GM13977 (cell line): ENCODE measurements around the gene BRAT1.

Source experiments
- DNase-seq: peaks from one replicate; pipeline ENCODE4 v3.0.0; 2012; ENCODE audit warnings: low spot score
- in situ Hi-C: fragments of 300-500 bp; cut with MboI; formaldehyde crosslinking; loops from one replicate; pipeline ENCODE4 v1.12.0; 2022; ENCODE audit warnings: low sequenced_read_pairs, low pct_unique_long_range_greater_than_20kb, mixed read lengths, inconsistent platforms; ENCODE audit not compliant: unreplicated experiment
- TF ChIP-seq, protein P1 (sequence below): IDR thresholded peaks from 2 replicates; pipeline ENCODE4 v1.5.1; 2012; ENCODE audit warnings: mild to moderate bottlenecking, control low read depth; ENCODE audit not compliant: insufficient read depth; ENCODE audit errors: extremely low read depth, missing control alignments

The BRAT1 gene

DNA sequence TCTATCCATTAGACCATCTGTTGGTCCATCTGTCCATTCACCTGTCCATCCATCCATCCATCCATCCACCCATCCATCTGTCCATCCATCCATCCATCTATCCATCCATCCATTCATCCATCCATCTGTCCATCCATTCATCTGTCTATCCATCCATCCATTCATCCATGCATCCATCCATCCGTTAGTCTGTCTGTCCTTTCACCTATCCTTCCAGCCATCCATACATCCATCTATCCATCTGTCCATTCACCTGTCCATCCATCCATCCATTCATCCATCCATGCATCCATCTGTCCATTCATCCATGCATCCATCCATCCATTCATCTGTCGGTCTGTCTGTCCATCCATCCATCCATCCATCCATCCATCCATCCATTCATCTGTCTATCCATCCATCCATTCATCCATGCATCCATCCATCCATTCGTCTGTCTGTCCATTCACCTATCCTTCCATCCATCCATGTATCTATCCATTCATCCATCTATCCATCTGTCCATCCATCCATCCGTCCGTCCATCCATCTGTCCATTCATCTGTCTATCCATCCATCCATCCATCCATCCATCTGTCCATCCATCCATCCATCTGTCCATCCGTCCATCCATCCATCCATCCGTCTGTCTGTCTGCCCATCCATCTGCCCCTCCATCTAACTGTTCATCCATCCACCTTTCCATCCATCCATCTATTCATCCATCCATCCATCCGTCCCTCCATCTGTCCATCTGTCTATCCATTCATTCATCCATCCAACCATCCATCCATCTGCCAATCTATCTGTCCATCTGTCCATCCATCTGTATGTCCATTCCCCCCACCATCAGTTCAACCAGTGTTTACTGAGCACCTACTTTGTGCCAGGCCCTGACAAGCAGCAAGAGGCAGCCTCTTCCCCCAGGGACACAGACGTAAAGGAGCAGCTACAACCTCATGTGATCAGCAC is 40.6 kb downstream of the BRAT1 start:
- TF ChIP-seq, protein P1, sequence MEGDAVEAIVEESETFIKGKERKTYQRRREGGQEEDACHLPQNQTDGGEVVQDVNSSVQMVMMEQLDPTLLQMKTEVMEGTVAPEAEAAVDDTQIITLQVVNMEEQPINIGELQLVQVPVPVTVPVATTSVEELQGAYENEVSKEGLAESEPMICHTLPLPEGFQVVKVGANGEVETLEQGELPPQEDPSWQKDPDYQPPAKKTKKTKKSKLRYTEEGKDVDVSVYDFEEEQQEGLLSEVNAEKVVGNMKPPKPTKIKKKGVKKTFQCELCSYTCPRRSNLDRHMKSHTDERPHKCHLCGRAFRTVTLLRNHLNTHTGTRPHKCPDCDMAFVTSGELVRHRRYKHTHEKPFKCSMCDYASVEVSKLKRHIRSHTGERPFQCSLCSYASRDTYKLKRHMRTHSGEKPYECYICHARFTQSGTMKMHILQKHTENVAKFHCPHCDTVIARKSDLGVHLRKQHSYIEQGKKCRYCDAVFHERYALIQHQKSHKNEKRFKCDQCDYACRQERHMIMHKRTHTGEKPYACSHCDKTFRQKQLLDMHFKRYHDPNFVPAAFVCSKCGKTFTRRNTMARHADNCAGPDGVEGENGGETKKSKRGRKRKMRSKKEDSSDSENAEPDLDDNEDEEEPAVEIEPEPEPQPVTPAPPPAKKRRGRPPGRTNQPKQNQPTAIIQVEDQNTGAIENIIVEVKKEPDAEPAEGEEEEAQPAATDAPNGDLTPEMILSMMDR = no peak
- DNase-seq = no peak
- in situ Hi-C loops = no loop called here

DNA sequence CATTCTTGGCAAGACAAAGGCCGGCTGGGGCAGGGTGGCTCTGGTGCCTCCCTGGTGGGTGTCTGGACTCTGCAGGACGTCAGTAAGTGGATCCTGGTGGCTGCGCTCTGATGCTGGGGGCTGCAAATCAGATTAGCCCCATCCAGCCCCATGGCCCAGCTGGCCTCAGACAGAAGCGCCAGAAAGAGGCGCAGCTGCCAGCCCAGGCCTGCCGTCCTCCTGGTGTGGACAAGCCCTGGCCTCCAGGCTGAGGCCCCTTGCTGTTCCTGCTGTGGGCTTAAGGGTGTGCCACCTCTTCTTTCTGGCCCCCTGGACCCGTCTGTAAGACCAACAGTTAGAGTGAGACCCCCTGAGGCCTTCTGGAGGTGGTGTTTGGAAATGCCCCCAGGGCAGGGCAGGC is 41.6 kb downstream of the BRAT1 start:
- in situ Hi-C loops = no loop called here
- DNase-seq = no peak
- TF ChIP-seq, protein P1 = no peak

DNA sequence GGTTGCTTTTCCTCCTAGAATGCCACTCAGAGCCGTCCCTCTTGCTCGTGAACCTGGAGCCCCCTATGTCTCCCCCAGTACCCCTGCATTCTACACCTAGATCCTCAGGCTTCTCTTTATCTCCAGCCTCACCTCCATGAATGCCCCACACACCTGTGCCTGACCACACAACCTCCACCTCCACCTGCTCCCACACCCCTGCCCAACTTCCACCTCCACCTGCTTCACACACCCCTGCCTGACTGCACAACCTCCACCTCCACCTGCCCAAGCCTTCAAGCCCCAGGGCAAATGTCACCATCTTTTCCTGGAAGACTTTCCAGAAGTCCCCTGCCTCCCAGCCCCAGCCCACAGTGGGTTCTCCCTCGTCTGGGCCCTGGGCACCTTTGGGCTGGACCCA is 42.6 kb downstream of the BRAT1 start:
- no peak for DNase-seq
- TF ChIP-seq, protein P1 = no peak
- in situ Hi-C loops = no loop called here

DNA sequence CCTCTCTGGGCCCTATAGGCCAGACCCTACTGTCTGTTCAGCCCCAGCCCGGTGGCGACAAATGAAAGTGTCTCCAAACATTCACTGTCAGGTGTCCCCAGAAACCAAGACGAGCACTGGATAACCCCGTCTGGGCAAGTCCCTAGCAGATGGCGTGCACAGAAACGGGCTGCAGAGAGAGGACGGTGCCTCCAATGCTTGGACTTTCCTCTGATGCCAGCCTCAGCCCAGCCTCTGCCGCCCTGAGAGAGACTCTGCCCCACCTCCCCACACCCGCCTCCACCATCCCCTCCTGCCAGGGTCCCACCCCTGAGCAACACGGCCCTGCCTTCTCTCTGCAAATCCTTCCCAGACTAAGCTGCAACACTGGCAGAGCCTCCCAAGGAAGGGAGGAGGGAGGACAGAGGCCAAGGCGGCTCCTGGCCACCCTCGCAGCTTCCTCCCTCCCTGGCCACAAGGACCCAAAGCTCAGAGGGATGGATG is 43.1 kb downstream of the BRAT1 start:
- in situ Hi-C loops = no loop called here
- peak; percentile 82 for DNase-seq
- TF ChIP-seq, protein P1 = no peak

DNA sequence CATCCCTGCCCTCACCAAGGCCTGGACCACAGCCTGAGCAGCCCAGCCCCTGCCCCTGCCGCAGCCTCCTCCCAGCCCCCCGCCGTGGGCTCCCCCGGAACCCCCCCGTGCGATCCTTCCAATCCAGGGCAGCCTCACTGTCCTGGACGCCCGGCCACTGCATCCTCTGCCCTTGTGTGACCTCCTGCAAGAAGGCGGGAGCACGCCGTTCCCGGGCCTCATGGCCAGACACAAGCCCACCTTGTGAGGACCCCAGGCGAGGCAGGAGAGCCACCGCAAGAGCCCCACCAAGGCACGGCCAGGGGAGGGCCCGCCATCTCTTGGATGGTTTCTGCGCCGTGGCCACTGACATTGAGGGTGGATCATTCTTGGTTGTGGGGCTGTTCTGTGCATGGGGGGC is 43.6 kb downstream of the BRAT1 start:
- in situ Hi-C loops = no loop called here
- no peak for DNase-seq
- TF ChIP-seq, protein P1 = no peak

DNA sequence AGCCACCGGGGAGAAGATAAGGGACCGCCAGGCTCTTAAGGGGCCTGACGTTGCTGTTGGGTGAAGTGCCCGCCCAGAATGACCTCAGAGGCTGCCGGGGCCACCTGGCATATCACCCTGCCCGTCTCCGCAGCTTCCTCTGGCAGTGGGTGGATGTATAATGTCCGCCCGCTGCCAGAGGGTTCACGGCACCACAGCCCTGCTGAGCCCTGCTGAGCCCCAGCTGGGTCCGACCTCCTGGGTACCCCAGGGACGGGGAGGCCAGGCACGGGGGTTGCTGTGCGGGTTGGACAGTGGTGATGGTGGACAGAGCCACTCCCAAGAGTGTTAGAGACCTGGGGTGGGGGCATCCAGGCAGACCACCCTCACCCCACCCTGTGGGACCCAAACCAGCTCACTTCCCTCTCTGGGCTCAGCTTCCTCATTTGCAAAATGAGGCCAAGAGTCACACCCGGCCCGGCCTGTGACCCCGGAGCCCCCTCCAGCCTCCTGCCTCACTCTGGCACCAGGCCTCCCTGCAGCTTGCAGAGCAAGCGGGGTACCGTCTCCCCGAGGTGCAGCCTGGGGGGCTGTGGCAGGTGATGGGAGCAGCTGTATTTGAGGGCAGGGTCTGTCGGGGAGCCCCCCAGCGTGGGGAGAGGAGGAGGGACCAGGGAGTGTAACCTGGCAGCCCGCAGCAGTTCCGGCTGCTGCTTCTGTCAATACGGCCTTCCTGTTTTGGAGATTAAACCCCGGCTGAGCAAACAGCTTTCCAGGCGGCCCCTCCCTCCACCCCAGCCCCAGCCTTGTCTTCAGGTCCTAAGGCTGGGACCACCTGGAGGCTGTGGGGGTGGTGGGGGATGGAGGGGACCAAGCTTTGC is 44.2 kb downstream of the BRAT1 start:
- peak; percentile 75 for DNase-seq
- in situ Hi-C loops = no loop called here
- TF ChIP-seq, protein P1 = no peak
